SK-N-SH (cell line): Measurements from ENCODE around the gene PXDN.

Experiments used
- CTCF ChIP-seq: fragments of 200-600 bp; sonication (generic); IDR thresholded peaks from 2 replicates; pipeline ENCODE4 v1.6.1; 2017; ENCODE audit warnings: antibody characterized with exemption, mild to moderate bottlenecking, moderate library complexity
- EZH2phosphoT487 ChIP-seq: fragments of 200-600 bp; sonication (generic); IDR thresholded peaks from 2 replicates; pipeline ENCODE4 v1.6.1; 2017; ENCODE audit warnings: low read depth, mixed run types, mild to moderate bottlenecking, antibody characterized with exemption, moderate library complexity, borderline replicate concordance
- FOXJ3 ChIP-seq: sonication (generic); formaldehyde crosslinking; IDR thresholded peaks from 2 replicates; pipeline ENCODE4 v1.5.1; 2020; ENCODE audit warnings: mild to moderate bottlenecking, missing genetic modification reagents
- FOXM1 ChIP-seq: IDR thresholded peaks from 2 replicates; pipeline ENCODE4 v1.4.0; 2012; ENCODE audit warnings: low read depth, mild to moderate bottlenecking
- GATA2 ChIP-seq: sonication (generic); formaldehyde crosslinking; IDR thresholded peaks from 2 replicates; pipeline ENCODE4 v1.5.0; 2020; ENCODE audit warnings: mild to moderate bottlenecking, missing genetic modification reagents
- JUND ChIP-seq: IDR thresholded peaks from 2 replicates; pipeline ENCODE4 v1.4.0; 2012
- POLR2AphosphoS5 ChIP-seq: IDR thresholded peaks from 2 replicates; pipeline ENCODE4 v1.6.1; 2012; ENCODE audit warnings: low read depth, low read length
- RXRA ChIP-seq: IDR thresholded peaks from 2 replicates; pipeline ENCODE4 v1.4.0; 2012; ENCODE audit warnings: low read depth, mild to moderate bottlenecking, borderline replicate concordance
- TAF1 ChIP-seq: IDR thresholded peaks from 2 replicates; pipeline ENCODE4 v1.6.1; 2012; ENCODE audit warnings: low read depth, mild to moderate bottlenecking, low read length, moderate library complexity, borderline replicate concordance
- USF1 ChIP-seq: IDR thresholded peaks from 2 replicates; pipeline ENCODE4 v1.4.0; 2012; ENCODE audit warnings: low read depth, borderline replicate concordance
- YY1 ChIP-seq: IDR thresholded peaks from 2 replicates; pipeline ENCODE4 v1.4.0; 2012; ENCODE audit warnings: low read depth, mild to moderate bottlenecking

- TF ChIP-seq CTCF = no peak
- TF ChIP-seq GATA2 = no peak
- no peak for TF ChIP-seq RXRA
- no peak for TF ChIP-seq FOXJ3 (CRISPR knock-in tag)
- TF ChIP-seq POLR2AphosphoS5 = no peak
- TF ChIP-seq FOXM1 = no peak
- TF ChIP-seq TAF1 = no peak
- TF ChIP-seq JUND = no peak
- TF ChIP-seq USF1 = no peak
- TF ChIP-seq YY1 = no peak
- no peak for TF ChIP-seq EZH2phosphoT487
Measured at GRCh38 chr2:1717113-1717512, 27.2 kb downstream of the PXDN start.
